H9 (cell line): Measurements from ENCODE around the gene HTR3D. TPM values are rescaled to one million over a fixed set of nuclear protein-coding genes. Genes with fewer than 3 reads are reported as not detected.

Source experiments
- DNase-seq: peaks from one replicate; pipeline ENCODE4 v3.0.0-alpha.2; 2017
- H2AFZ ChIP-seq: one replicate; pipeline ENCODE4 v1.6.1; 2013; ENCODE audit warnings: mild to moderate bottlenecking, low read length, control low read depth, moderate library complexity
- H2AK5ac ChIP-seq: 2 replicates; pipeline ENCODE4 v1.6.1; 2013; ENCODE audit warnings: low read length, control low read depth, mixed read lengths; ENCODE audit not compliant: insufficient read length
- H2BK120ac ChIP-seq: one replicate; pipeline ENCODE4 v1.6.1; 2013; ENCODE audit warnings: low read depth, mild to moderate bottlenecking, low read length, control low read depth, inconsistent platforms; ENCODE audit not compliant: poor library complexity, severe bottlenecking
- H2BK12ac ChIP-seq: 2 replicates; pipeline ENCODE4 v1.6.1; 2013; ENCODE audit warnings: low read length, control low read depth, mixed read lengths, low read depth; ENCODE audit not compliant: insufficient read length
- H2BK15ac ChIP-seq: 2 replicates; pipeline ENCODE4 v1.6.1; 2013; ENCODE audit warnings: low read depth, low read length, control low read depth
- H2BK20ac ChIP-seq: one replicate; pipeline ENCODE4 v1.6.1; 2013; ENCODE audit warnings: low read depth, mild to moderate bottlenecking, low read length, control low read depth, inconsistent platforms; ENCODE audit not compliant: poor library complexity, severe bottlenecking
- H2BK5ac ChIP-seq: 2 replicates; pipeline ENCODE4 v1.6.1; 2013; ENCODE audit warnings: low read length, control low read depth, mixed read lengths; ENCODE audit not compliant: insufficient read length
- H3K14ac ChIP-seq: 2 replicates; pipeline ENCODE4 v1.6.1; 2013; ENCODE audit warnings: low read length, control low read depth; ENCODE audit not compliant: insufficient read depth
- H3K18ac ChIP-seq: 2 replicates; pipeline ENCODE4 v1.6.1; 2013; ENCODE audit warnings: low read depth, mild to moderate bottlenecking, mixed read lengths, low read length, control low read depth; ENCODE audit not compliant: insufficient read length
- H3K23ac ChIP-seq: 2 replicates; pipeline ENCODE4 v1.6.1; 2013; ENCODE audit warnings: low read length, control low read depth, mixed read lengths, low read depth; ENCODE audit not compliant: insufficient read length
- H3K23me2 ChIP-seq: 2 replicates; pipeline ENCODE4 v1.6.1; 2013; ENCODE audit warnings: low read depth, mild to moderate bottlenecking, mixed read lengths, low read length, control low read depth; ENCODE audit not compliant: insufficient read length, poor library complexity, severe bottlenecking
- H3K27ac ChIP-seq: 2 replicates; pipeline ENCODE4 v1.5.1; 2013; ENCODE audit warnings: low read length, control low read depth, mixed read lengths, low read depth; ENCODE audit not compliant: insufficient read length
- H3K27me3 ChIP-seq: 2 replicates; pipeline ENCODE4 v1.6.1; 2013; ENCODE audit warnings: low read length, control low read depth, inconsistent platforms; ENCODE audit not compliant: insufficient read depth
- H3K4ac ChIP-seq: 2 replicates; pipeline ENCODE4 v1.6.1; 2013; ENCODE audit warnings: low read depth, mild to moderate bottlenecking, control low read depth, inconsistent platforms, low read length, moderate library complexity
- H3K4me1 ChIP-seq: 2 replicates; pipeline ENCODE4 v1.6.1; 2013; ENCODE audit warnings: low read length, control low read depth, inconsistent platforms; ENCODE audit not compliant: insufficient read depth
- H3K4me2 ChIP-seq: 2 replicates; pipeline ENCODE4 v1.6.1; 2013; ENCODE audit warnings: low read length, control low read depth, mixed read lengths; ENCODE audit not compliant: insufficient read length, insufficient read depth
- H3K56ac ChIP-seq: 2 replicates; pipeline ENCODE4 v1.6.1; 2013; ENCODE audit warnings: low read depth, mild to moderate bottlenecking, mixed read lengths, low read length, control low read depth; ENCODE audit not compliant: insufficient read length
- H3K79me1 ChIP-seq: 2 replicates; pipeline ENCODE4 v1.6.1; 2013; ENCODE audit warnings: low read depth, mild to moderate bottlenecking, moderate library complexity, low read length, control low read depth, inconsistent platforms; ENCODE audit not compliant: insufficient read depth, poor library complexity, severe bottlenecking
- H3K79me2 ChIP-seq: 2 replicates; pipeline ENCODE4 v1.6.1; 2013; ENCODE audit warnings: low read length, control low read depth, inconsistent platforms; ENCODE audit not compliant: insufficient read depth
- H3K9ac ChIP-seq: 2 replicates; pipeline ENCODE4 v1.6.1; 2013; ENCODE audit warnings: low read length, control low read depth, mixed read lengths; ENCODE audit not compliant: insufficient read length; ENCODE audit errors: extremely low read depth
- H3K9me3 ChIP-seq: one replicate; pipeline ENCODE4 v1.6.1; 2013; ENCODE audit warnings: low read depth, low read length, inconsistent platforms; ENCODE audit not compliant: control insufficient read depth
- H3T11ph ChIP-seq: one replicate; pipeline ENCODE4 v1.6.1; 2013; ENCODE audit warnings: mild to moderate bottlenecking, low read length, control low read depth, inconsistent platforms
- H4K20me1 ChIP-seq: one replicate; pipeline ENCODE4 v1.6.1; 2013; ENCODE audit not compliant: control insufficient read depth, insufficient read length, insufficient read depth
- H4K5ac ChIP-seq: 2 replicates; pipeline ENCODE4 v1.6.1; 2013; ENCODE audit warnings: low read depth, mild to moderate bottlenecking, mixed read lengths, low read length, control low read depth; ENCODE audit not compliant: insufficient read length
- H4K8ac ChIP-seq: replicated peaks from 2 replicates; pipeline ENCODE4 v1.6.1; 2013; ENCODE audit warnings: low read length, control low read depth, mixed read lengths, low read depth; ENCODE audit not compliant: insufficient read length
- H4K91ac ChIP-seq: 2 replicates; pipeline ENCODE4 v1.6.1; 2013; ENCODE audit warnings: low read depth, mild to moderate bottlenecking, moderate library complexity, mixed read lengths, low read length, control low read depth; ENCODE audit not compliant: insufficient read length
- H3K27ac Mint-ChIP-seq, 3 experiments: 2 replicates in 2 of 3; 3 replicates in 1 of 3; pipeline ENCODE4 v1.8.0; 2020 to 2021; ENCODE audit warnings: mixed read lengths in 3 of 3, mild to moderate bottlenecking in 1 of 3, moderate library complexity in 1 of 3
- H3K27me3 Mint-ChIP-seq: 2 replicates; pipeline ENCODE4 v1.8.0; 2021; ENCODE audit warnings: low read depth, mild to moderate bottlenecking, moderate library complexity, mixed read lengths
- H3K36me3 Mint-ChIP-seq, 3 experiments: 2 replicates in 2 of 3; 3 replicates in 1 of 3; pipeline ENCODE4 v1.8.0; 2020 to 2021; ENCODE audit warnings: low read depth in 3 of 3, mixed read lengths in 3 of 3; ENCODE audit not compliant: insufficient read depth in 1 of 3
- H3K4me1 Mint-ChIP-seq, 2 experiments: 2 replicates each; pipeline ENCODE4 v1.8.0; 2020; ENCODE audit warnings: mixed read lengths in 2 of 2
- H3K4me3 Mint-ChIP-seq, 2 experiments: 2 replicates in 1 of 2; 3 replicates in 1 of 2; pipeline ENCODE4 v1.8.0; 2020 to 2021; ENCODE audit warnings: mild to moderate bottlenecking in 2 of 2, mixed read lengths in 2 of 2, moderate library complexity in 1 of 2
- H3K9me3 Mint-ChIP-seq, 2 experiments: 2 replicates in 1 of 2; 3 replicates in 1 of 2; pipeline ENCODE4 v1.8.0; 2020; ENCODE audit warnings: mild to moderate bottlenecking in 2 of 2, mixed read lengths in 2 of 2, moderate library complexity in 1 of 2
- CTCF ChIP-seq: fragments of 200-600 bp; sonication (generic); conservative IDR thresholded peaks from 3 replicates; pipeline ENCODE4 v1.8.0; 2021; ENCODE audit warnings: antibody characterized with exemption, mild to moderate bottlenecking
- WGBS: extraction: QIAGEN DNeasy Blood & Tissue Kit; methylation state at CpG from one replicate; pipeline ENCODE4 v1.1.7; 2013; ENCODE audit warnings: missing lambda C conversion rate, low lambda C conversion rate, mixed read lengths; ENCODE audit not compliant: insufficient read length; ENCODE audit errors: extremely low coverage; 5-methylcytosine and 5-hydroxymethylcytosine counted together
- total RNA-seq: library from RNA; stranded (reverse); gene quantifications from 2 replicates; pipeline ENCODE4 v1.2.1, GENCODE V29; 2021

HTR3D gene
- total RNA-seq, 1 experiment from 2014 or later: not detected

- WGBS: no CpG with 5 or more reads among the region's 2 CpGs
- H3K23me2 ChIP-seq: no peaks in the 10 kb centered on the region
These were observed 2.1 kb upstream of the HTR3D start for GRCh38 chr3:184029443-184029842.

More at GRCh38 chr3:184029443-184029842, 2.1 kb upstream of the HTR3D start:
- H2BK5ac ChIP-seq: no peak overlapping the region
- no peak overlapping the region for H3T11ph ChIP-seq
- H4K20me1 ChIP-seq: no peaks in the 10 kb centered on the region
- Mint-ChIP-seq H3K4me1 (no peaks in the 10 kb centered on the region; a peak in 1 of 4 replicates), H3K4me3 (no peak overlapping the region), H3K36me3 (no peaks in the 10 kb centered on the region), H3K27me3 (peaks cover 2% of the 10 kb centered on the region), H3K9me3 (no peaks in the 10 kb centered on the region; a peak in 1 of 5 replicates), H3K27ac (no peak overlapping the region)
- DNase-seq: no peak
- H3K9me3 ChIP-seq: no peaks in the 10 kb centered on the region
- no peak overlapping the region for H4K5ac ChIP-seq
- no peak overlapping the region for H3K27ac ChIP-seq
- H3K23ac ChIP-seq: no peak overlapping the region
- H3K18ac ChIP-seq: no peak overlapping the region
- H2BK12ac ChIP-seq: no peak overlapping the region
- no peak overlapping the region for H2AK5ac ChIP-seq
- H4K8ac ChIP-seq: no peak overlapping the region
- H3K4ac ChIP-seq: no peak overlapping the region
- H3K27me3 ChIP-seq: no peaks in the 10 kb centered on the region
- H3K9ac ChIP-seq: no peak overlapping the region
- no peaks in the 10 kb centered on the region for H3K79me2 ChIP-seq
- H2BK15ac ChIP-seq: no peak overlapping the region
- H3K79me1 ChIP-seq: no peaks in the 10 kb centered on the region
- no peak overlapping the region for H3K14ac ChIP-seq
- H2BK120ac ChIP-seq: no peak overlapping the region
- H2AFZ ChIP-seq: no peak overlapping the region
- TF ChIP-seq CTCF: no peak
- H4K91ac ChIP-seq: no peak overlapping the region
- H3K4me2 ChIP-seq: no peak overlapping the region
- no peak overlapping the region for H2BK20ac ChIP-seq
- H3K56ac ChIP-seq: no peak overlapping the region
- H3K4me1 ChIP-seq: no peaks in the 10 kb centered on the region
